IPS-20b (cell line): Measurements from ENCODE around the gene RHD.
"Not testable (repeated sequence)": the region's sequence is repeated elsewhere in the genome, so short reads cannot be mapped to it uniquely, and the experiment has no call there.

ENCODE experiments used
- H3K27ac ChIP-seq: one replicate; pipeline ENCODE4 v1.5.1; 2013; ENCODE audit warnings: low read length
- H3K27me3 ChIP-seq: 2 replicates; pipeline ENCODE4 v1.6.1; 2013; ENCODE audit warnings: mild to moderate bottlenecking, low read length, inconsistent platforms; ENCODE audit not compliant: insufficient read depth
- H3K36me3 ChIP-seq: 2 replicates; pipeline ENCODE4 v1.6.1; 2013; ENCODE audit warnings: low read depth, mild to moderate bottlenecking, inconsistent platforms, low read length, moderate library complexity; ENCODE audit not compliant: insufficient read depth
- H3K4me1 ChIP-seq: 2 replicates; pipeline ENCODE4 v1.6.1; 2013; ENCODE audit warnings: mild to moderate bottlenecking, control low read depth, inconsistent platforms, low read length, moderate library complexity; ENCODE audit not compliant: insufficient read depth
- H3K4me3 ChIP-seq: 2 replicates; pipeline ENCODE4 v1.5.1; 2013; ENCODE audit warnings: mild to moderate bottlenecking, low read length, inconsistent platforms
- H3K9ac ChIP-seq: 2 replicates; pipeline ENCODE4 v1.6.1; 2013; ENCODE audit warnings: low read depth, mild to moderate bottlenecking, inconsistent platforms, low read length, moderate library complexity
- H3K9me3 ChIP-seq: 2 replicates; pipeline ENCODE4 v1.6.1; 2013; ENCODE audit warnings: mild to moderate bottlenecking, low read depth, low read length, inconsistent platforms; ENCODE audit not compliant: insufficient read depth

Gene RHD

GRCh38 chr1:25266554-25267287, 5.6 kb upstream of the RHD start:
- H3K4me1 ChIP-seq, H3K27ac ChIP-seq, H3K36me3 ChIP-seq, H3K9me3 ChIP-seq, H3K9ac ChIP-seq, H3K27me3 ChIP-seq: not testable (repeated sequence)
- peak overlapping the region; percentile 72 for H3K4me3 ChIP-seq

DNA sequence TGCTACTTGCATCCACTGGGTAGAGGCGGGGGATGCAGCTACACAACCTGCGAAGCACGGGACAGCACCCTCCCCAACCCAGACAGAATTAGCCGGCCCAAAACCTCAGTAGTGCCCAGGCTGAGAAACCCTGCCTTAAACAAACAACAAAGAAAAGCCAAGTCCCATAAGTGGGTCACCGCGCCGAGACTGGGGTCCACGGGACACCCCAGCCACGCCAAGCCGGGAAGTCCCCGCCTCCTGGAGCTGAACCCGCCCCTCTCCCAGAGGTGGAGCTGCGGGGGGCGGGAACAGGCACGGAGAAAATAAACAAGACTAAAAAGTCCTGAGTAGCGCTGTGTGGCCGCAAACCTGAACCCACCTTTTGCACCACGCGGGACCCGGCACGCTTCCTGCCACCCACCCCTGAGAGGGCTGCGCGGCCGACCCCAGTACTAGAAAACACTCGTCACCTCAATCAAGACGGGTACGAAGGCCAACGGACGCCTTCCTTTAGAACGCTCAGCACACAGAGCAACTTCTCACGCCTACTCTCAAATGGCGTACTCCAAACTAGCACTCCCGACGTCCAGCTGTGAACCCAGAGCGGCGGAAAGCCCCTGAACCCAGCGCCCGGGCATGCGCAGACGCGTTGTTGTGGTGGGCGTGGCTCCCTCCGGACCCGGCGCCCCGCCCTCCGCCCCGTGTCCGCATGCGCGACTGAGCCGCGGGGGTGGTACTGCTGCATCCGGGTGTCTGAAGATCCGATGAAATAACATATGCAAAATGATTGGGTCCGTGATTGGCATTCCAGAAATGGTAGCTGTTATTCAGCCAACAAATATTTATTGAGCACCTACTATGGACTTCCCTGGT, 4.8 kb upstream of the RHD start:
- not testable (repeated sequence) for H3K36me3 ChIP-seq, H3K27ac ChIP-seq, H3K4me1 ChIP-seq, H3K9ac ChIP-seq, H3K9me3 ChIP-seq, H3K27me3 ChIP-seq
- H3K4me3 ChIP-seq, result peak overlapping the region; percentile 58; the same call in 1 of the 2 replicates

DNA sequence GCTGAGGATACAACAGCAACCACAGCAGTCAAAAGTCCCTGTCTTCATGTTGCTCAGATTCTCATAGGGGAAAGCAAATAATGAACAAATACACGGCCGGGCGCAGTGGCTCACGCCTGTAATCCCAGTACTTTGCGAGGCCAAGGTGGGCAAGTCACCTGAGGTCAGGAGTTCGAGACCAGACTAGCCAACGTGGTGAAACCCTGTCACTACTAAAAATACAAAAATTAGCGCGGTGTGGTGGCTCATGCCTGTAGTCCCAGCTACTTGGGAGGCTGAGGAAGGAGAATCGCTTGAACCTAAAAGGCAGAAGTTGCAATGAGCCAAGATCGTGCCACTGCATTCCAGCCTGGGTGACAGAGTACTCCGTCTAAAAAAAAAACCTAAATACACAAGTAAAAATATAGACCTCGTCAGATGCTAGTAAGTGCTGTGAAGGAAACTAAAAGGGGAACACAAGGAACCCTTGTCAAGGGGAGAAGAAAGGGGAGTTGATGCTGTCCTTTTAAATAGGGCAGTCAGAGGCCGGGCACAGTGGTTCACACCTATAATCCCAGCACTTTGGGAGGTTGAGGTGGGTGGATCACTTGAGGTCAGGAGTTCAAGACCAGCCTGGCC, 4.1 kb upstream of the RHD start:
- not testable (repeated sequence) for H3K36me3 ChIP-seq, H3K9ac ChIP-seq, H3K27ac ChIP-seq, H3K27me3 ChIP-seq, H3K9me3 ChIP-seq, H3K4me1 ChIP-seq
- H3K4me3 ChIP-seq, result peak overlapping the region; percentile 58; the same call in 1 of the 2 replicates

DNA sequence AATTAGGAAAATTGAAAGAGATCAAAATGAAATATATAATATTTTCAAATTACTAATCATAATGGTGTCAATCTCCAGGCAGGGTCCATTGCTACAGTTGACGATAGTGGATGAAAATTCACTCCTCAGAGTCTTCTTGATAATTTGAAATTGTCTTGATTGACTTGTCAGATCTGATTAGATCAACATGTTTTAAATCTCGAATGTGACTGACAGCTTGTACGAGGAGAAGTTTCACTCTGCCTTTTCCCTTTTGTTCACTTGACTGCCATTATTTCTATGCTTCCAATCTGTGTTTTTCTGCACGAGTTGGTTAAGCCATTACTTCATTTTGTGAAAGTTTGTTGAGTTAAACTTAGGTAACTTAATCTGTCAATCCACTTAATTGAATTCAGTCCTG, 3.3 kb downstream of the RHD start:
- not testable (repeated sequence) for H3K9me3 ChIP-seq, H3K4me1 ChIP-seq, H3K4me3 ChIP-seq, H3K27me3 ChIP-seq, H3K9ac ChIP-seq, H3K36me3 ChIP-seq, H3K27ac ChIP-seq

GRCh38 chr1:25277295-25277694, 5.0 kb downstream of the RHD start:
- H3K36me3 ChIP-seq, H3K27ac ChIP-seq, H3K4me1 ChIP-seq, H3K4me3 ChIP-seq, H3K9ac ChIP-seq, H3K9me3 ChIP-seq, H3K27me3 ChIP-seq: not testable (repeated sequence)

GRCh38 chr1:25278358-25278757, 6.0 kb downstream of the RHD start:
- not testable (repeated sequence) for H3K9me3 ChIP-seq, H3K36me3 ChIP-seq, H3K4me1 ChIP-seq, H3K27me3 ChIP-seq, H3K27ac ChIP-seq, H3K9ac ChIP-seq, H3K4me3 ChIP-seq

DNA sequence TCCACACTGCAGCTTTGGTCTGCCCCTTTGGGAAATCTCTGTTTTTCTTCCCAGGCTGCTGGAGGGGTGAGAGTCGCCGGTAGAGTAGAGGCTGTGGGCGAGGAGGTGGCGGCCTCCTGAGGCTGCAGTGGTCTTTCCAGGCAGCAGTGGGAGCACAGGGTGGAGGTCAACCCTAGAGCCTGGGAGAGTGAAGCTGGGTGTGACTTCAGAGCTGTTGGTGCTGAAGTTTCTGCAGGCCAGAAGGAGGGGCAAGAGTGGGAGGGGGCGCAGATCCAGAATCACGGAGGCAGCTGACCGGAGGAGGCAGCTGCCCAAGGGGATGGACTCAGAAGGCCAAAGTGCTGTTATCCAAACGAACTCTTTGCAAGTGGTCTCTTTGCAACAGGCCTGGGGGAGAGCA, 6.5 kb downstream of the RHD start:
- H3K9me3 ChIP-seq, H3K27me3 ChIP-seq, H3K4me3 ChIP-seq, H3K27ac ChIP-seq, H3K9ac ChIP-seq, H3K36me3 ChIP-seq, H3K4me1 ChIP-seq: not testable (repeated sequence)

GRCh38 chr1:25279693-25280111, 7.4 kb downstream of the RHD start:
- H3K4me3 ChIP-seq, H3K27ac ChIP-seq, H3K9me3 ChIP-seq, H3K4me1 ChIP-seq, H3K27me3 ChIP-seq, H3K9ac ChIP-seq, H3K36me3 ChIP-seq: not testable (repeated sequence)

GRCh38 chr1:25285862-25286261, 13.6 kb downstream of the RHD start:
- not testable (repeated sequence) for H3K36me3 ChIP-seq, H3K9me3 ChIP-seq, H3K27me3 ChIP-seq, H3K27ac ChIP-seq, H3K4me1 ChIP-seq, H3K9ac ChIP-seq, H3K4me3 ChIP-seq

DNA sequence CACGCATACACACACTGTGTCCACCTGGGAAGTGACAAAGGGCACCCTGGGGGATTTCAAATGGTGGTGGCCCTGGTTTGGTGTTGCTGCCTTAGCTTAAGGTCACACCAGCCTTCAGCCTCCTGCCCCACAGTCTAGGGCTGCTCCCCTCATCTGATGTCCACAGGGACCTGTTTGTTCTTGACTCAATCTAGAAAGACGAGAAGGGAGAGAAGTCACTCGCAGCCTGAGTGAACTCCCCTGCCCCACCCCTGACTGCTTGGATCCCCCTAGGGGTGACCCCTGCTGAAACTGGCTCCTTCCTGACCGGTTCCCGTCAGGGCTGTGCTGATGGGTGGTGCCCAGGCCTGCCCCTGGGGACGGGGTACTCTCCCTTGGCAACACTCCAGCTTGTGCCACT, 14.9 kb downstream of the RHD start:
- not testable (repeated sequence) for H3K36me3 ChIP-seq, H3K9ac ChIP-seq, H3K27ac ChIP-seq, H3K4me3 ChIP-seq, H3K9me3 ChIP-seq, H3K4me1 ChIP-seq, H3K27me3 ChIP-seq

DNA sequence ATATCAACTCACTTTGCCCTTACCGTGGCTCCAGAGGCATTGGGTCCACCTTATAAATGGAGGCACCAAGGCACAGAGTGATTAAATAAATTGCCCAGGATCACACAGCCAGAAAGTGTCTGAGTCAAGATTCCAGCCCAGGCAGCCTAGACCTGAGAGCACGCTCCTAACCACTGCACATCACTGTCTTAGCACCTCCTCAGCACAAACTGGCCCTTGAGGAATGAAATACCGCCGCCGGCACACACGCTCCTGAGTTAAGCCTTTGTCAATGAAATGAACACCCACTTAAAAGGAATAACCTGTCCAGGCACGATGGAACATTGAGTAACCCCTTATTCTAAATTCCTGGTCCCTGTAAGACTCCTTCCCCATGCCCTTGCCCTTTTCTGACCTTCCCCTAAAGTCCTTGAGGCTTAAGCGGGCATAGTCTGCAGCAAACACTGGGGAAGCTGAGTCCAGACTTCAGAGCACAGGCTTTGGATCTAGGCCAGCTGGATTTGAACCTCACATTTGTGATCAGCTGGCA, 16.3 kb downstream of the RHD start:
- H3K36me3 ChIP-seq, H3K4me1 ChIP-seq: not testable (repeated sequence)

GRCh38 chr1:25290043-25290442, 17.7 kb downstream of the RHD start:
- not testable (repeated sequence) for H3K4me3 ChIP-seq, H3K9me3 ChIP-seq

More for the DNA sequence above, 16.3 kb downstream of the RHD start:
- not testable (repeated sequence) for H3K9me3 ChIP-seq, H3K27me3 ChIP-seq, H3K9ac ChIP-seq, H3K27ac ChIP-seq, H3K4me3 ChIP-seq

More at GRCh38 chr1:25290043-25290442, 17.7 kb downstream of the RHD start:
- H3K27me3 ChIP-seq, H3K9ac ChIP-seq, H3K36me3 ChIP-seq, H3K4me1 ChIP-seq, H3K27ac ChIP-seq: not testable (repeated sequence)
